Muscle of back (tissue), 10 donors: ENCODE data around the gene FMNL1. TPM values are rescaled to one million over a fixed set of nuclear protein-coding genes. Genes with fewer than 3 reads are reported as not detected.

ENCODE experiments used
- polyA plus RNA-seq, 10 donors: library from polyadenylated mRNA; unstranded; fragments of 120-200 nt; gene quantifications; one replicate each; pipeline ENCODE4 v1.2.1, GENCODE V29; 2013; ENCODE audit not compliant: insufficient read length in 10 of 10

FMNL1 gene
- polyA plus RNA-seq, 10 donors = 4.0 to 17.9 (median 5.7) TPM

Other genes with a start within 250 kb of the FMNL1 start
- 10 to 100 TPM; 25.3 to 33.8 (median 27.1) TPM for gene DCAKD, start 170.3 kb upstream of the FMNL1 start, polyA plus RNA-seq
- 10 to 100 TPM; 31.8 to 49.7 (median 38.3) TPM for gene NMT1, start 160.6 kb upstream of the FMNL1 start, polyA plus RNA-seq
- 10 to 100 TPM; 20.3 to 38.5 (median 32.2) TPM for gene PLCD3, start 89.4 kb upstream of the FMNL1 start, polyA plus RNA-seq
- 1 to 10 TPM; 3.9 to 7.0 (median 5.3) TPM for gene ACBD4, start 86.2 kb upstream of the FMNL1 start, polyA plus RNA-seq
- gene HEXIM1, start 73.4 kb upstream of the FMNL1 start, polyA plus RNA-seq = 10 to 100 TPM; 16.6 to 26.6 (median 21.5) TPM
- gene HEXIM2, start 60.0 kb upstream of the FMNL1 start, polyA plus RNA-seq = 1 to 10 TPM; 4.9 to 9.4 (median 7.3) TPM
- under 1 TPM in 1 of 10 donors, not detected in 9; 0.14 TPM for gene SPATA32, start 40.2 kb downstream of the FMNL1 start, polyA plus RNA-seq
- gene MAP3K14, start 95.1 kb downstream of the FMNL1 start, polyA plus RNA-seq = 1 to 10 TPM; 5.3 to 8.9 (median 8.0) TPM
- gene ARHGAP27, start 211.0 kb downstream of the FMNL1 start, polyA plus RNA-seq = 10 to 100 TPM in 5 of 10 donors, 1 to 10 TPM in 5; 7.4 to 14.8 (median 10.0) TPM